ENCODE measurements around the gene TOGARAM2.

Gene TOGARAM2

DNA sequence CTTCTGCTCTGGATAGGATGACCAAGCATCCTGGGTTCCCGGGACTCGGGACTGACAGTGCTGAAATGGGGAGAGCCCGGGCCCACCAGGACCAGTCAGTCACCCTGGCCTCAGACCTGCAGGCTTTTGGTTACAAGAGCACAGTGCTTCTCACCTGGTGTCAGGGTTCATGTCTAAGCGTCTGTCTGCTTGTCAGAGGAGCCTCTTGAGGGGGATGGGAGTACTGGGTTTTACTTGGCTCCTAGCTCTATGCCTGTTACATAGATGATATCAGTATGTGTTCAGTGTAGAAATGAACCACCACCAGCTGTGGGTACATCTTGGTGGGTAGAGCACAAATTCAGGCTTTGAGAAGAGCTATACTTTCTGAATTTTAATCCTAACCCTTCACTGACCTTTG lies 63.4 kb downstream of the TOGARAM2 start:
- ATAC-seq: no peak

DNA sequence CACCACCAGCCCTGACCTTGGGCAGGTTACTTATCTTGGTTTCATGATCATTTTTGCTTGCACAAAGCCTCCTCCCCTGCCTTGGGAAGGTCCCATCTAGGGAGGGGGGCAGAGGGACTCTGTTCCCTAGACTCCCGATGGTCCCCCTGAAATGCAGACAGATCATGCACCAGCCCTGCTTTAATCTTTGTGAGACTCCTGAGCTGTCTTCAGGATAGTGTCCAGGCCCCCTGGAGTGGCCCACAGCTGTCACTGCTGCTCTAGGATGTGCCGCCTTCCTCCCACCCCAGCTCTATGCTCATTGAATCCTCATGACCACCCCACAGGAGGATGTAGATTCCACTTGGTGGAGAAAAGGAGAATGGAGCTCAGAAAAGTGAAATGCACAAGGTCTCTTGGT lies 65.2 kb downstream of the TOGARAM2 start:
- no peak for ATAC-seq
- TF ChIP-seq SNAI2 (CRISPR knock-in tag; IDR thresholded peaks at IDR 0.05) (no peak), PPARA (CRISPR knock-in tag; IDR thresholded peaks at IDR 0.05; ENCODE audit: borderline replicate concordance) (no peak)

More for the DNA sequence above, 63.4 kb downstream of the TOGARAM2 start:
- TF ChIP-seq ZFP30 (CRISPR knock-in tag; IDR thresholded peaks at IDR 0.05) (no peak), ZFP3 (CRISPR knock-in tag; IDR thresholded peaks at IDR 0.05) (no peak), ISL1 (CRISPR knock-in tag; IDR thresholded peaks at IDR 0.05) (no peak), ARNTL (CRISPR knock-in tag; IDR thresholded peaks at IDR 0.05; ENCODE audit: borderline replicate concordance, low read depth) (no peak), PPARA (CRISPR knock-in tag; IDR thresholded peaks at IDR 0.05; ENCODE audit: borderline replicate concordance) (no peak), ZNF565 (CRISPR knock-in tag; conservative IDR thresholded peaks at IDR 0.05; ENCODE audit: low read depth) (no peak), BACH2 (CRISPR knock-in tag; IDR thresholded peaks at IDR 0.05; ENCODE audit: borderline replicate concordance) (no peak), ESRRG (CRISPR knock-in tag; IDR thresholded peaks at IDR 0.05) (no peak), ZNF70 (CRISPR knock-in tag; IDR thresholded peaks at IDR 0.05) (no peak), RARB (CRISPR knock-in tag; IDR thresholded peaks at IDR 0.05) (no peak)
- TF ChIP-seq, protein P1, sequence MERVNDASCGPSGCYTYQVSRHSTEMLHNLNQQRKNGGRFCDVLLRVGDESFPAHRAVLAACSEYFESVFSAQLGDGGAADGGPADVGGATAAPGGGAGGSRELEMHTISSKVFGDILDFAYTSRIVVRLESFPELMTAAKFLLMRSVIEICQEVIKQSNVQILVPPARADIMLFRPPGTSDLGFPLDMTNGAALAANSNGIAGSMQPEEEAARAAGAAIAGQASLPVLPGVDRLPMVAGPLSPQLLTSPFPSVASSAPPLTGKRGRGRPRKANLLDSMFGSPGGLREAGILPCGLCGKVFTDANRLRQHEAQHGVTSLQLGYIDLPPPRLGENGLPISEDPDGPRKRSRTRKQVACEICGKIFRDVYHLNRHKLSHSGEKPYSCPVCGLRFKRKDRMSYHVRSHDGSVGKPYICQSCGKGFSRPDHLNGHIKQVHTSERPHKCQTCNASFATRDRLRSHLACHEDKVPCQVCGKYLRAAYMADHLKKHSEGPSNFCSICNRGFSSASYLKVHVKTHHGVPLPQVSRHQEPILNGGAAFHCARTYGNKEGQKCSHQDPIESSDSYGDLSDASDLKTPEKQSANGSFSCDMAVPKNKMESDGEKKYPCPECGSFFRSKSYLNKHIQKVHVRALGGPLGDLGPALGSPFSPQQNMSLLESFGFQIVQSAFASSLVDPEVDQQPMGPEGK (CRISPR knock-in tag; IDR thresholded peaks at IDR 0.05; ENCODE audit: borderline replicate concordance): no peak
- TF ChIP-seq, protein P2, sequence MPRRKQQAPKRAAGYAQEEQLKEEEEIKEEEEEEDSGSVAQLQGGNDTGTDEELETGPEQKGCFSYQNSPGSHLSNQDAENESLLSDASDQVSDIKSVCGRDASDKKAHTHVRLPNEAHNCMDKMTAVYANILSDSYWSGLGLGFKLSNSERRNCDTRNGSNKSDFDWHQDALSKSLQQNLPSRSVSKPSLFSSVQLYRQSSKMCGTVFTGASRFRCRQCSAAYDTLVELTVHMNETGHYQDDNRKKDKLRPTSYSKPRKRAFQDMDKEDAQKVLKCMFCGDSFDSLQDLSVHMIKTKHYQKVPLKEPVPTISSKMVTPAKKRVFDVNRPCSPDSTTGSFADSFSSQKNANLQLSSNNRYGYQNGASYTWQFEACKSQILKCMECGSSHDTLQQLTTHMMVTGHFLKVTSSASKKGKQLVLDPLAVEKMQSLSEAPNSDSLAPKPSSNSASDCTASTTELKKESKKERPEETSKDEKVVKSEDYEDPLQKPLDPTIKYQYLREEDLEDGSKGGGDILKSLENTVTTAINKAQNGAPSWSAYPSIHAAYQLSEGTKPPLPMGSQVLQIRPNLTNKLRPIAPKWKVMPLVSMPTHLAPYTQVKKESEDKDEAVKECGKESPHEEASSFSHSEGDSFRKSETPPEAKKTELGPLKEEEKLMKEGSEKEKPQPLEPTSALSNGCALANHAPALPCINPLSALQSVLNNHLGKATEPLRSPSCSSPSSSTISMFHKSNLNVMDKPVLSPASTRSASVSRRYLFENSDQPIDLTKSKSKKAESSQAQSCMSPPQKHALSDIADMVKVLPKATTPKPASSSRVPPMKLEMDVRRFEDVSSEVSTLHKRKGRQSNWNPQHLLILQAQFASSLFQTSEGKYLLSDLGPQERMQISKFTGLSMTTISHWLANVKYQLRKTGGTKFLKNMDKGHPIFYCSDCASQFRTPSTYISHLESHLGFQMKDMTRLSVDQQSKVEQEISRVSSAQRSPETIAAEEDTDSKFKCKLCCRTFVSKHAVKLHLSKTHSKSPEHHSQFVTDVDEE (CRISPR knock-in tag; IDR thresholded peaks at IDR 0.05): no peak

DNA sequence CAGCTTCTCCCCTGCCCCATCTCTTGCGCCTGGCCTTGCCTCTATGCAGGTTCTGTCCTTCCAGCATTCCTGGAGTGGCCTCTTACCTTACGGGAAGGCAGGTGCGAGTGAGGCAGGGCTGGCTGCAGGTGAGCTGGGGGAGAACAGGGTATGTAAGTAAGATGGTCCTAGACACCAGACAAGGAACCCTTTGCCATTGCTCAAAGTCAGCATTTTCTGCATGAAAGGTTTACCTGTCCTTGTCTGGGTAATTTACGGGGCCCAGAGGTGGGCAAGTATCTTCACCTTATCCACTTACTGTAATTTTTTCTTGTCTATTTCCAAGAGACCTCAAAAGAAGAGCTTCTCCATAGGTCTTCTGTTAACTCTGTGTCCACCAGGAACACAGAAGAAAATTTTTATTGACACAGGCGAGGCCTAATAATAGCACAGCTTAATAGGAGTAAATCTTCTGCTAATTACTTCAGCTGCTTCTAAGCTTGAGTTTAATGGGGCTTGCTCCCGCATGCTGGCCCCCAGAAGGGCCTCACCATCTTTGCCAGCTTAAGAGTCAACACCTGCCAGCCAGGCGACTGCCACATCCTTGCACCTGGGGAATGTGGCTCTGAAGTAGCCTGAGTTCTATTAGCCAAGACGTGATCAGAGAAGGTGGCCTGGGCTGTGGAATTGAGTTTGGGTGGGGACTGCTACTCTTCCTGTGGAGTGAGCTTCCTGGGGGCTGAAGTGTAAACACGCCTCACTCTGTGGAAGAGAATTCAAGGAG lies 66.2 kb downstream of the TOGARAM2 start:
- ATAC-seq: no peak
- no peak for TF ChIP-seq ZNF565 (CRISPR knock-in tag; conservative IDR thresholded peaks at IDR 0.05; ENCODE audit: low read depth)

DNA sequence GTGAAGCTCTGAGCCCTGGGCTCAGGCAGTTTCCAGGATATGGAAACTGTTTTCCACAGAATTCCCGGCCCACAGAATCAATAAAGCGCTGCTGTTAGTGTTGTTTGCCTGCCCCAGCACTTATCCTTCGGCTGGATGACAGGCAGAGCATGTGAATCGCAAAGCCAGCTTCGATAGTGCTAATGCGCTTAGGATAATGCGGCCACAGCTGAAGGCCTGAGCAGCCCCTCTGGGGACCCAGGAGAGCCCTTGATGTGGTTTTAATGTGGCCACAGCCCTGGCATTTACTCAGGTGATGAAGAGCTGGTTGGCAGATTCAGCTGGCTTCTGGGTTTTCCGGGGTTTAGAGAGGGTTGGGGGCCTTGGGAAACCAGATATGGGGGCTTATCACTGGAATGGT lies 69.5 kb downstream of the TOGARAM2 start:
- no peak for ATAC-seq
- no peak for TF ChIP-seq BACH2 (CRISPR knock-in tag; IDR thresholded peaks at IDR 0.05; ENCODE audit: borderline replicate concordance)
- TF ChIP-seq ZNF8 (CRISPR knock-in tag; IDR thresholded peaks at IDR 0.05): no peak
- no peak for TF ChIP-seq ARNTL (CRISPR knock-in tag; IDR thresholded peaks at IDR 0.05; ENCODE audit: borderline replicate concordance, low read depth)
- TF ChIP-seq ISL1 (CRISPR knock-in tag; IDR thresholded peaks at IDR 0.05): no peak
- TF ChIP-seq GLIS3 (CRISPR knock-in tag; IDR thresholded peaks at IDR 0.05): no peak
- TF ChIP-seq ZNF565 (CRISPR knock-in tag; conservative IDR thresholded peaks at IDR 0.05; ENCODE audit: low read depth): no peak
- TF ChIP-seq, protein P3, sequence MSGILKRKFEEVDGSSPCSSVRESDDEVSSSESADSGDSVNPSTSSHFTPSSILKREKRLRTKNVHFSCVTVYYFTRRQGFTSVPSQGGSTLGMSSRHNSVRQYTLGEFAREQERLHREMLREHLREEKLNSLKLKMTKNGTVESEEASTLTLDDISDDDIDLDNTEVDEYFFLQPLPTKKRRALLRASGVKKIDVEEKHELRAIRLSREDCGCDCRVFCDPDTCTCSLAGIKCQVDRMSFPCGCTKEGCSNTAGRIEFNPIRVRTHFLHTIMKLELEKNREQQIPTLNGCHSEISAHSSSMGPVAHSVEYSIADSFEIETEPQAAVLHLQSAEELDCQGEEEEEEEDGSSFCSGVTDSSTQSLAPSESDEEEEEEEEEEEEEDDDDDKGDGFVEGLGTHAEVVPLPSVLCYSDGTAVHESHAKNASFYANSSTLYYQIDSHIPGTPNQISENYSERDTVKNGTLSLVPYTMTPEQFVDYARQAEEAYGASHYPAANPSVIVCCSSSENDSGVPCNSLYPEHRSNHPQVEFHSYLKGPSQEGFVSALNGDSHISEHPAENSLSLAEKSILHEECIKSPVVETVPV (CRISPR knock-in tag; IDR thresholded peaks at IDR 0.05): no peak
- TF ChIP-seq, protein P2 (CRISPR knock-in tag; IDR thresholded peaks at IDR 0.05): no peak
- no peak for TF ChIP-seq SNAI2 (CRISPR knock-in tag; IDR thresholded peaks at IDR 0.05)
- TF ChIP-seq, protein P4, sequence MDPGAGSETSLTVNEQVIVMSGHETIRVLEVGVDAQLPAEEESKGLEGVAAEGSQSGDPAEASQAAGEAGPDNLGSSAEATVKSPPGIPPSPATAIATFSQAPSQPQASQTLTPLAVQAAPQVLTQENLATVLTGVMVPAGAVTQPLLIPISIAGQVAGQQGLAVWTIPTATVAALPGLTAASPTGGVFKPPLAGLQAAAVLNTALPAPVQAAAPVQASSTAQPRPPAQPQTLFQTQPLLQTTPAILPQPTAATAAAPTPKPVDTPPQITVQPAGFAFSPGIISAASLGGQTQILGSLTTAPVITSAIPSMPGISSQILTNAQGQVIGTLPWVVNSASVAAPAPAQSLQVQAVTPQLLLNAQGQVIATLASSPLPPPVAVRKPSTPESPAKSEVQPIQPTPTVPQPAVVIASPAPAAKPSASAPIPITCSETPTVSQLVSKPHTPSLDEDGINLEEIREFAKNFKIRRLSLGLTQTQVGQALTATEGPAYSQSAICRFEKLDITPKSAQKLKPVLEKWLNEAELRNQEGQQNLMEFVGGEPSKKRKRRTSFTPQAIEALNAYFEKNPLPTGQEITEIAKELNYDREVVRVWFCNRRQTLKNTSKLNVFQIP (CRISPR knock-in tag; IDR thresholded peaks at IDR 0.05; ENCODE audit: borderline replicate concordance, low read depth): no peak
- no peak for TF ChIP-seq PPARA (CRISPR knock-in tag; IDR thresholded peaks at IDR 0.05; ENCODE audit: borderline replicate concordance)
- TF ChIP-seq ZFP3 (CRISPR knock-in tag; IDR thresholded peaks at IDR 0.05): no peak
- no peak for TF ChIP-seq ZFP30 (CRISPR knock-in tag; IDR thresholded peaks at IDR 0.05)
- no peak for TF ChIP-seq RARB (CRISPR knock-in tag; IDR thresholded peaks at IDR 0.05)
- no peak for TF ChIP-seq ZNF70 (CRISPR knock-in tag; IDR thresholded peaks at IDR 0.05)
- no peak for TF ChIP-seq TOX (CRISPR knock-in tag; IDR thresholded peaks at IDR 0.05; ENCODE audit: borderline replicate concordance)
- TF ChIP-seq ESRRG (CRISPR knock-in tag; IDR thresholded peaks at IDR 0.05): no peak
- TF ChIP-seq, protein P1 (CRISPR knock-in tag; IDR thresholded peaks at IDR 0.05; ENCODE audit: borderline replicate concordance): no peak
- TF ChIP-seq, protein P5, sequence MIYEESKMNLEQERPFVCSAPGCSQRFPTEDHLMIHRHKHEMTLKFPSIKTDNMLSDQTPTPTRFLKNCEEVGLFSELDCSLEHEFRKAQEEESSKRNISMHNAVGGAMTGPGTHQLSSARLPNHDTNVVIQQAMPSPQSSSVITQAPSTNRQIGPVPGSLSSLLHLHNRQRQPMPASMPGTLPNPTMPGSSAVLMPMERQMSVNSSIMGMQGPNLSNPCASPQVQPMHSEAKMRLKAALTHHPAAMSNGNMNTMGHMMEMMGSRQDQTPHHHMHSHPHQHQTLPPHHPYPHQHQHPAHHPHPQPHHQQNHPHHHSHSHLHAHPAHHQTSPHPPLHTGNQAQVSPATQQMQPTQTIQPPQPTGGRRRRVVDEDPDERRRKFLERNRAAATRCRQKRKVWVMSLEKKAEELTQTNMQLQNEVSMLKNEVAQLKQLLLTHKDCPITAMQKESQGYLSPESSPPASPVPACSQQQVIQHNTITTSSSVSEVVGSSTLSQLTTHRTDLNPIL (CRISPR knock-in tag; IDR thresholded peaks at IDR 0.05; ENCODE audit: low read depth): no peak
